ENCODE measurements around the gene GFRA4.

Gene GFRA4, protein sequence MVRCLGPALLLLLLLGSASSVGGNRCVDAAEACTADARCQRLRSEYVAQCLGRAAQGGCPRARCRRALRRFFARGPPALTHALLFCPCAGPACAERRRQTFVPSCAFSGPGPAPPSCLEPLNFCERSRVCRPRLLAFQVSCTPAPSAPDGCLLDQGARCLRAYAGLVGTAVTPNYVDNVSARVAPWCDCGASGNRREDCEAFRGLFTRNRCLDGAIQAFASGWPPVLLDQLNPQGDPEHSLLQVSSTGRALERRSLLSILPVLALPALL

GRCh38 chr20:3663031-3663701 is at the start of gene GFRA4:
Gene GFRA4 (minus strand): TSS chr20:3663399. CDS start chr20:3663399, 0 bp downstream.
- no peak for DNase-seq

DNA sequence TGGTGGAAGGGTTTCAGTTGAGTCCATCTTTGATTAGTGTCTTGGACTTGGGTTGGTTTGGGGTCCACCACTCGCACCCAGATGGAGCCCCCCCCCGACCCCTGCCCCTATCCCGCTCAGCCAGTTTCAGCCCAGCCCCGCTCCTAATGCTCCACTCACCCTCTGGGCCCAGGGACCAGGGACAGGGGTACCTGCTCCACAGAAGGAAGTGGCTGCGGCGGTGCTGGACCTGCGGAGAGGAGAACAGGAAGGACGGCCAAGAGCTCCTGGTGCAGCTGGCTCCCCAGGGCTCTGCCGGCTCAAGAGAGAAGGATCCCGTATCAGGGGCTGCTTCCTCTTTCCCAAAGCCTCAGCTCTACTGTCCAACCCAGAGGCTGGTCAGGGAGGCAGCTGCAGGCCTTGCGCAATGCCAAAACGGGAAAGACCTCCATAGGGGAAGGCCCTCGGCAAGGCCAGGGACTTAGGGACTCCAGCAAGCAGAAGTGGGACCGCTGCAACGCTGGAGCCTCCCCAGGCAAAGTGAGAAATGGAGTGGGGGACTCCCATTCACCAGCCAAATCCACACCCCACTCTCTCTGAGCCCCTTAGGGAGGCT is 49.2 kb upstream of the GFRA4 start, which contains the start of gene SIGLEC1:
Gene SIGLEC1, minus strand, starts transcription at position 322 of the 595 bp plus-strand sequence. CDS start 5,472 bp downstream, outside the sequence.
- no peak for DNase-seq

DNA sequence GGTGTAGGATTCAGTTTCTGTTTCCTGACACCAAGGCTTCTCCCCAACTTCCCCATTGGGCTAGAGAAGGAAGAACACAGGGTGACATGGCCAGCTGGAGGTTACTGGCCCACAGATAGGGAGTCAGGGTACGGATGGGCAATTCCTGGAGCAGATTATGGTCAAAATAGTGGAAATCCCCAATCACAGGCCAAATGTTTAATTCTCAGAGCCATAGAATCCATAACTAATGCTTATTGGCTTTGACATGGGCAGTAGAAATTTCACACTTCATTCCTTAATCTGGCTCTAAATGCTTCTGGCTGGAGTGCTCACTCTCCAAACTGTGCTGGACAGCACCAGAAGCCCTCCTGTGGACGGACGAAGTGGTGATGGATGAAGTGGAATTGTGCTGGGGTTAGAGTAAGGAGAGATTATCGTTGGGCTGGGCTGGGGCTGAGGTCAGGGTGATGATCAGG is 48.3 kb upstream of the GFRA4 start:
- DNase-seq: no peak

DNA sequence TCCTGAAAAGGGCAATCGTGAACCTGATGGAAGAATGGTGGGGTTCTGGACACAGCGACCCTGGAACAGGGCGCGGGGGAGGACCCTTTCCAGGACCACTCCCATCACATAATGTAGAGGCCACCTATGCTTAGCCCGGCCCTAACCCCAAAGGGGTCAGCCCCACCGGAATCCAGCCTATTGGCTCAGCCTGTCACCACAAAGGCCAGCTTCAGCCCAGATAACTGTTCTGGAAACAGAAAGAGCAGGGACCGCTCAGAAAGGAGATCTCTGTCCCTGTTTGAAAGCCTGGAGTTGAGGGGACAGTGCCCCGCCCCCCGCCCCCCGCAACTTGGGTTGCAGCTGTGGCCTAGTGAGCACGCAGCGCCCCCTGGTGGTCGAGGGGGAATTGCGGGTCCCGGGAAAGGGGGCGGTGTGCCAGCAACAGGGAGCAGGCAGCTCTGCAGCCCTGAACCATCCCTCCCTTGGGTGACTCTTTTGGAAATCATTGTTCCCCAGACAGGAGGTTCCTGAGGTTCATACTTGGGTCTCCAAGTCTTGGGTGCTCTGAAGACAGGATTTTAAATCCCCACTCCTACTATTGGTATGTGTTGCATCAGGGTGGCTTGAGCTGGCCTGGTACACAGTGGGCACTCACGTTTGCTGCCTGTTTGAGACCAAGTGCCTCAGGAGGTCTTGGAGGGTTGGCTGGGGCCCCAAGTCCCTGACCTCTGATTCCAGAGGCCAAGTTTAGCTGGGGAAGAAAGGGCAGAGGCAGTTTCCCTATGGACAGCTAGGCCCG is 47.7 kb upstream of the GFRA4 start:
- peak; percentile 77 for DNase-seq

DNA sequence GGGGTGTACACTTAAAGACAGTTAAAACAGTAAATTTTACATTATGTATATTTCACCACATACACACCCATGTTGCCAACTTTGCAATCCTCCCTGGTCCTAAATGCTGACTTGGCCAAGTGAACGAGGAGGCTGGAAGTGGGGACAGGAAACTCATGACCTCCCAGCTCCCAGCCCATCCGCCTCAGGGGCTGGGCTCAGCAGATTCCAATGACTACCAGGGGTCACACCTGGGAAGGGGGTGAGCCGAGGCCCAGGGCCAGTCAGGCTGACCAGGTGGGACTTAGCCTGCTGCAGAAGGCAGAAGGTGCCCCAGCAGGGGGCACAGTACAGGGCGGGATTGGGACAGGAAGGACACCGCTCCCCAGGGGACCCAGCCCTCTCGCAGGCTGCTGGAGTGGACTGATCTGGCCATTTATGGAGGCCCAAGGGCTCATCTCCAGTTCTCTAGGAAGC is 46.8 kb upstream of the GFRA4 start:
- no peak for DNase-seq

GRCh38 chr20:3707508-3707899 is 44.3 kb upstream of the GFRA4 start:
- DNase-seq: no peak

GRCh38 chr20:3706774-3707507 is 43.7 kb upstream of the GFRA4 start:
- no peak for DNase-seq

- DNase-seq: no peak
Measured at GRCh38 chr20:3705970-3706739, 43.0 kb upstream of the GFRA4 start.

DNA sequence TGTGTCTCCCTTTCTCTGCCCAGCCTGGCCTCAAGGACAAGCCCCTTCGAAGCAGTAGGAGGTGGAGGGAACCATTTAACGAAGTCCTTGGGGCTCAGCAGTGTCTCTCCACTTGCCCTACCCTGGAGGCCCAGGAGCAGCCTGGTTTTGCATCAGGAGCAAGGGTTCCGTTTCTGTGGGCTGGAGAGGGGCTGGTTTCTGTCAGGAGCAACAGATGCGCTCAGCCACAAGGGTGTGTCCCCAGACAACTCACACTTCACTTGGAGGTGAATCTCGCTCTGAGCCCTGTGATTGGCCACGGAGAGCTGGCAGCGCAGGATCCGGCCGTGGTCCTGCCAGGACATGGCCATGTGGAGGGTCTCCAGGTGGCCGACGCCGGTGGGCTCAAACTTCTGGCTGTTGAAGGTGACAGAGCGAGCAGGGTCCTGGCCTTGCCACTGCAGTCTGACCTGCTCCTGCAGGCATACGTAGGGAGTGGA is 42.3 kb upstream of the GFRA4 start:
- no peak for DNase-seq

GRCh38 chr20:3704087-3704486 is 40.9 kb upstream of the GFRA4 start:
- no peak for DNase-seq

- no peak for DNase-seq
Measured at GRCh38 chr20:3702611-3703391, 39.6 kb upstream of the GFRA4 start.

DNA sequence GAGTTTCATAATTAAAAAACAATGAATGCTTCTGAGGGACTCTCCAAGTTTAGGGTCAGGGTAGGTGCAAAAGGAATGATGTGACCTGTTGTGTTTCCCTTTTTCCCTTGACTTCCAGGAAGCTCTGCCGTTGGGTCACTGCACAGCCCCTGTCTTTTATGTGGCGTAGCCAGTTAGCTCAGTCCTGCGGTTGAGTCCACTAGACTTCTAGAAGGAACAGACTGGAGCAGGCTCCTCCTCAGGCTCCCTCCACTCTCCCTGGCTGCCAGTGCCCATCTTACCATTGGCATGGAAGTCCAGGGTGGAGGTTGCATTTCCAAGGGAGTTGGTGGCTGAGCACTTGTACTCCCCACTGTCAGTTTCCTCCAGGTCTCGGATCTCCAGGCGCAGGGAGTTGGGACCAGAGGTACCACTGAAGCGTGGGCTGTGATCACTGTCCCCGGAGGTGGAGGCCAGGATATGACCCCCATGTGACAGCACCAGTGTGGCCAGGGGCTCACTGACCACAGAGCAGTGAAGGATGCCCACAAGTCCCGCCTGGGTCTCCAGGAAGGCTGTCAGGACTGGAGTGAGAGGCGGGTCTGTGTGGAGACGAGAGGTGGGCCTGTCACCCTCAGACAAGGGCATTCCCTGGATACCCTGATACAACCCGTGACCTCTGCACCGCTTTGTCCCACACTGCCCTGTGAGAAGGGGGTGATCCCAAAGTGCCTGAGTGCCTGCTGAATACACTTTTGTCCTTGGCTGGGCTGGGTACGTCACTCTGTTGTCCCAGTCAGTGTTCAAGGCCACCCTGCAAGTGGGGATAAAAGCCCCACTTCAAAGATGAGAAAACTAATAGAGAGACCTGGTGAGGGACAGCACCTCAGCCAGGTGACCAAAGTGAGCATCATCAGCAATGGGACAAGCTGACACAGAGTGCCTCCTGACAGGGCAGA is 38.1 kb upstream of the GFRA4 start:
- no peak for DNase-seq

DNA sequence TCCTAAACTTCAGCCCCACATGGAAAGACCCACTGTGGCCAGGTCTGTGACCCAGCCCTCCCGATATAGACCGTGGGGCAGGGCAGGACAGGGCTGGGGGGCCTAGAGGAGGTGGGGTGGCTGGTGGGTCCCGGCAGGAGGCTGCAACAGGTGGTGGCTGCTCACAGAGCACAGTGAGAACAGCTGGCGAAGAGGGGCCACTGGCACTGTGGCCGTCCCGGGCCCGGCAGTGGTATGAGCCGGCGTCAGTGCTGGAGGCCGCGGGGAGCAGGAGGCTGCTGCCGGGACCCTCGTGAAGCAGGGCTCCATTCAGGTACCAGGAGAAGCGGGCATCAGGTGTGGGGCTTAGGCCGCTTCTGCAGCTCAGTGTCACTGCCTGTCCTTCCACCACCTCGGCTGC is 35.8 kb upstream of the GFRA4 start:
- DNase-seq: no peak

DNA sequence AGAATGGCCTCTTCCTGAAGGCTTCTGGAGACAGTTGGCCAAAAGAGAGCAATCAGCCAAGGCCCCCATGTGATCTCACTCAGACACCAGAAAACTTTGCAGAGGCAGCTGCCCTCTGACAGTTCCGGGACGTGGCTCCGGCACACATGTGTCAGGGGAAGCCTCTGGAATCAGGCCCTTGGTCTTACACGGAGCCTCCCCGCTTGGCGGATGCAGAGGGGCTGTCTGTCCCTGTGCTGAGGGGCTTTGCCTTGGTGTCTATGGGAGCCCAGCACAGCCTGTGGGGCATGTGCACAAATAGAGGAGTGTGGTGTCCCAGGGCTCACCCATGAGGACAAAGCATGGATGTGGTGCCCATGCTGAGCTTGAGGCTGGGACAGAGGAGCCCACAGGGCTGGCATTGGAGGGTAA is 35.4 kb upstream of the GFRA4 start:
- DNase-seq: no peak

- DNase-seq: no peak
Measured at GRCh38 chr20:3697588-3698305, 34.5 kb upstream of the GFRA4 start.

GRCh38 chr20:3696745-3697587 is 33.8 kb upstream of the GFRA4 start:
- DNase-seq: no peak

GRCh38 chr20:3696200-3696599 is 33.0 kb upstream of the GFRA4 start:
- no peak for DNase-seq

DNA sequence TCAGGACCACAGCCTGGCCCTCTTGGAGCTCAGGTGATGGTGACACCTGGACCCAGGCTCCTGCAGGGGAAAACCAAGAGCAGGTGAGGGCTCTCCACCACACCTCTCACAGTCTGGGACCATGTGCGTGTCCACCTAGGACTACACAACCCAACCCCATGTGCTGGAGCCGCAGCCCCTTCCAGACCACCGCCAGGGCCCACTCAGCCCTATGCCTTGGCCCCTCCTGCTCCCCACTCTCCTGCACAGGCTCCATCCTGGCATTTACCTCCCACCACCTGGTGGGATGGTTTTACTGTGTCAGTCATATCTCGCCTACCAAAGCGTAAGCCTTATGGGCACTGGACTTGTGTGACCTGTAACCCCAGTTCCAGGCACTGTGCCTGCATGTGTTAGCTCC is 31.7 kb upstream of the GFRA4 start:
- no peak for DNase-seq

All from CD4-positive, alpha-beta T cell treated with Interleukin-6 for 4 hours (primary cell).